ENCODE data around the gene COPS8. TPM values are rescaled to one million over a fixed set of nuclear protein-coding genes. Genes with fewer than 3 reads are reported as not detected.

COPS8 gene
- total and polyA plus RNA-seq, 2 experiments from 2014 or later, result 120 to 130 TPM

DNA sequence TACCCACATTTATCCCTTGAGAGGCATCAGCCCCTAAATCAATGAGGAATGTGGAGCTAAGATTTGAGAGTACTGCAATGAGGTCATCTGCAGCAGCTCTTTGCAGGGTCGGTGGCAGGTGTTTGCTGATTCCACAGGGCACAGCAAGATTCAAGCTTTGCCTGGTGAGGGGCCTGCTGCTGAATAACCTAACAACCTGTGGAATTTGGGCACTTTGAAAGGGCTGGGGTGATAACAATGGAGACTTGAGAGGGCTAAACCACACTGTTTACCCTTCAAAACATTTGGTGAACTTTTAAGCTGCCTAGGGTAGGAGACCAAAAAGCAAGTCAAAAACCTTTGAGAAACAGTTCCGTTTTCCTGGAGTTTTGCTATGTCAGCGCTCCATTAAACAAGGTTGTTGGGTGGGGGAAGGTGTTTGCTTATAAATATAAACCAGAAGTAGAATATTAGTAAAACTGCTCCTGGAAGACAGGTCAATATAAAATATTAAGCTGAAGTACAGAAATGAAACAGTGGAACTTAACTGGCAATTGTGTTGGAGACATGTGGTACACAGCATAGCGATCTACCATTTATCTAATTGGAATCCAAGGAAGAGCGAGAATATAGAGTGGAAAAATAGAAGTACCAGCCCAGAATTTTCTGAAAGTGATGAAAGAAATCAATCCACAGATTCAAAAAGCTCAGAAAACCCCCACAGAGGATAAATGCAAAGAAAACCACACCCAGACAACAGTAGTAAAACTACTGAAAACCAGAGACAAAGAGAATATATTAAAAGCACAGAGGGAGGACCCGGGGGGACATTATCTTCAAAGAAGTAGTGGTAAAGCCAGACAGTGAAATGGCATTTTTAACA is 15.7 kb downstream of the COPS8 start:
- H3K4me1 Mint-ChIP-seq, result peaks cover 18% of the 10 kb centered on the region
- H3K27me3 Mint-ChIP-seq (ENCODE audit: insufficient read depth, low read depth, poor library complexity), result peaks cover 4% of the 10 kb centered on the region
- H3K27ac ChIP-seq (ENCODE audit: low read depth), result no peak overlapping the region
- no peak overlapping the region for H2AFZ ChIP-seq
- H3K27ac Mint-ChIP-seq, result peak overlapping the region; percentile 73
- H3K4me1 ChIP-seq (ENCODE audit: insufficient read depth), result no peaks in the 10 kb centered on the region
- TF ChIP-seq, protein P1, sequence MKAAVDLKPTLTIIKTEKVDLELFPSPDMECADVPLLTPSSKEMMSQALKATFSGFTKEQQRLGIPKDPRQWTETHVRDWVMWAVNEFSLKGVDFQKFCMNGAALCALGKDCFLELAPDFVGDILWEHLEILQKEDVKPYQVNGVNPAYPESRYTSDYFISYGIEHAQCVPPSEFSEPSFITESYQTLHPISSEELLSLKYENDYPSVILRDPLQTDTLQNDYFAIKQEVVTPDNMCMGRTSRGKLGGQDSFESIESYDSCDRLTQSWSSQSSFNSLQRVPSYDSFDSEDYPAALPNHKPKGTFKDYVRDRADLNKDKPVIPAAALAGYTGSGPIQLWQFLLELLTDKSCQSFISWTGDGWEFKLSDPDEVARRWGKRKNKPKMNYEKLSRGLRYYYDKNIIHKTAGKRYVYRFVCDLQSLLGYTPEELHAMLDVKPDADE (IDR thresholded peaks at IDR 0.05), result no peak
- no peak for TF ChIP-seq JUNB (IDR thresholded peaks at IDR 0.05; ENCODE audit: unreplicated experiment)
- TF ChIP-seq, protein P2, sequence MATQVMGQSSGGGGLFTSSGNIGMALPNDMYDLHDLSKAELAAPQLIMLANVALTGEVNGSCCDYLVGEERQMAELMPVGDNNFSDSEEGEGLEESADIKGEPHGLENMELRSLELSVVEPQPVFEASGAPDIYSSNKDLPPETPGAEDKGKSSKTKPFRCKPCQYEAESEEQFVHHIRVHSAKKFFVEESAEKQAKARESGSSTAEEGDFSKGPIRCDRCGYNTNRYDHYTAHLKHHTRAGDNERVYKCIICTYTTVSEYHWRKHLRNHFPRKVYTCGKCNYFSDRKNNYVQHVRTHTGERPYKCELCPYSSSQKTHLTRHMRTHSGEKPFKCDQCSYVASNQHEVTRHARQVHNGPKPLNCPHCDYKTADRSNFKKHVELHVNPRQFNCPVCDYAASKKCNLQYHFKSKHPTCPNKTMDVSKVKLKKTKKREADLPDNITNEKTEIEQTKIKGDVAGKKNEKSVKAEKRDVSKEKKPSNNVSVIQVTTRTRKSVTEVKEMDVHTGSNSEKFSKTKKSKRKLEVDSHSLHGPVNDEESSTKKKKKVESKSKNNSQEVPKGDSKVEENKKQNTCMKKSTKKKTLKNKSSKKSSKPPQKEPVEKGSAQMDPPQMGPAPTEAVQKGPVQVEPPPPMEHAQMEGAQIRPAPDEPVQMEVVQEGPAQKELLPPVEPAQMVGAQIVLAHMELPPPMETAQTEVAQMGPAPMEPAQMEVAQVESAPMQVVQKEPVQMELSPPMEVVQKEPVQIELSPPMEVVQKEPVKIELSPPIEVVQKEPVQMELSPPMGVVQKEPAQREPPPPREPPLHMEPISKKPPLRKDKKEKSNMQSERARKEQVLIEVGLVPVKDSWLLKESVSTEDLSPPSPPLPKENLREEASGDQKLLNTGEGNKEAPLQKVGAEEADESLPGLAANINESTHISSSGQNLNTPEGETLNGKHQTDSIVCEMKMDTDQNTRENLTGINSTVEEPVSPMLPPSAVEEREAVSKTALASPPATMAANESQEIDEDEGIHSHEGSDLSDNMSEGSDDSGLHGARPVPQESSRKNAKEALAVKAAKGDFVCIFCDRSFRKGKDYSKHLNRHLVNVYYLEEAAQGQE (IDR thresholded peaks at IDR 0.05; ENCODE audit: unreplicated experiment), result no peak
- no peak for TF ChIP-seq CREB1 (CRISPR knock-in tag; IDR thresholded peaks at IDR 0.05; ENCODE audit: low read depth)
- TF ChIP-seq NANOG (IDR thresholded peaks at IDR 0.05; ENCODE audit: borderline replicate concordance), result no peak
- peaks cover 36% of the 10 kb centered on the region for H3K36me3 Mint-ChIP-seq (ENCODE audit: low read depth)
- H3K9me2 ChIP-seq (ENCODE audit: insufficient read depth), result no peaks in the 10 kb centered on the region
- no peaks in the 10 kb centered on the region for H3K79me2 ChIP-seq (replicated peaks; ENCODE audit: insufficient read depth)
- H3K36me3 ChIP-seq (ENCODE audit: insufficient read depth), result peaks cover 23% of the 10 kb centered on the region
- no peak overlapping the region for H3K4me3 Mint-ChIP-seq
- peak; percentile 96 for ATAC-seq
- no peak overlapping the region for H3K4me3 ChIP-seq
- DNase-seq (ENCODE audit: low spot score), result peak; percentile 54
- no peaks in the 10 kb centered on the region for H3K9me3 Mint-ChIP-seq
- H3K4me2 ChIP-seq, result no peak overlapping the region
- no peaks in the 10 kb centered on the region for H4K20me1 ChIP-seq (replicated peaks; ENCODE audit: insufficient read depth)
- H3F3A ChIP-seq (replicated peaks; ENCODE audit: low read depth), result no peaks in the 10 kb centered on the region
- H3K27me3 ChIP-seq (ENCODE audit: insufficient read depth), result no peaks in the 10 kb centered on the region

DNA sequence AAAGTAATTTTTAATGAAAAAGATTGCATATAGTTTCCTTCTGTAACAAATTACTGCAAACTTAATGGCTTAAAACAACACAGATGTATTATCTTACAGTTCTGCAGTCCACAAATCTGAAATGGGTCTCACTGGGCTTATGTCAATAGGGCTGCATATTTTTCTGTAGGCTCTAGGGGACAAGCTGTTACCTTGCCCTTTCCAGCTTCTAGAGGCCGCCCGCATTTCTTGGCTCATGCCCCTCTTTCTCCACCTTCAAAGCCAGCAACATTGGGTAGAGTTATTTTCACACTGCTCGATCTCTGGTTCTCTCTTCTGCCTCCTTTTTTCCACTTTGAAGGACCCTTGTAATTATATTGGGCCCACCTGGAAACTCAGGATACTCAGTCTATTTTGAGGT is 16.7 kb downstream of the COPS8 start:
- Mint-ChIP-seq H3K36me3 (ENCODE audit: low read depth) (peaks cover 27% of the 10 kb centered on the region; the same call in 2 of the 3 replicates), H3K4me1 (peaks cover 18% of the 10 kb centered on the region), H3K9me3 (no peaks in the 10 kb centered on the region), H3K27ac (no peak overlapping the region), H3K4me3 (no peak overlapping the region), H3K27me3 (ENCODE audit: insufficient read depth, low read depth, poor library complexity) (peaks cover 4% of the 10 kb centered on the region)
- Histone ChIP-seq H3K27me3 (ENCODE audit: insufficient read depth) (no peaks in the 10 kb centered on the region), H3K4me1 (ENCODE audit: insufficient read depth) (no peaks in the 10 kb centered on the region), H2AFZ (no peak overlapping the region), H3K9me2 (ENCODE audit: insufficient read depth) (no peaks in the 10 kb centered on the region), H3K79me2 (replicated peaks; ENCODE audit: insufficient read depth) (no peaks in the 10 kb centered on the region), H3K36me3 (ENCODE audit: insufficient read depth) (peaks cover 12% of the 10 kb centered on the region), H3K4me2 (no peak overlapping the region), H4K20me1 (replicated peaks; ENCODE audit: insufficient read depth) (no peaks in the 10 kb centered on the region), H3F3A (replicated peaks; ENCODE audit: low read depth) (no peaks in the 10 kb centered on the region), H3K4me3 (no peak overlapping the region), H3K27ac (ENCODE audit: low read depth) (no peak overlapping the region)
- no peak for DNase-seq (ENCODE audit: low spot score)
- no peak for ATAC-seq
- TF ChIP-seq STAT1 (IDR thresholded peaks at IDR 0.05; ENCODE audit: unreplicated experiment) (no peak), CREB1 (CRISPR knock-in tag; IDR thresholded peaks at IDR 0.05; ENCODE audit: low read depth) (no peak)
- TF ChIP-seq, protein P3, sequence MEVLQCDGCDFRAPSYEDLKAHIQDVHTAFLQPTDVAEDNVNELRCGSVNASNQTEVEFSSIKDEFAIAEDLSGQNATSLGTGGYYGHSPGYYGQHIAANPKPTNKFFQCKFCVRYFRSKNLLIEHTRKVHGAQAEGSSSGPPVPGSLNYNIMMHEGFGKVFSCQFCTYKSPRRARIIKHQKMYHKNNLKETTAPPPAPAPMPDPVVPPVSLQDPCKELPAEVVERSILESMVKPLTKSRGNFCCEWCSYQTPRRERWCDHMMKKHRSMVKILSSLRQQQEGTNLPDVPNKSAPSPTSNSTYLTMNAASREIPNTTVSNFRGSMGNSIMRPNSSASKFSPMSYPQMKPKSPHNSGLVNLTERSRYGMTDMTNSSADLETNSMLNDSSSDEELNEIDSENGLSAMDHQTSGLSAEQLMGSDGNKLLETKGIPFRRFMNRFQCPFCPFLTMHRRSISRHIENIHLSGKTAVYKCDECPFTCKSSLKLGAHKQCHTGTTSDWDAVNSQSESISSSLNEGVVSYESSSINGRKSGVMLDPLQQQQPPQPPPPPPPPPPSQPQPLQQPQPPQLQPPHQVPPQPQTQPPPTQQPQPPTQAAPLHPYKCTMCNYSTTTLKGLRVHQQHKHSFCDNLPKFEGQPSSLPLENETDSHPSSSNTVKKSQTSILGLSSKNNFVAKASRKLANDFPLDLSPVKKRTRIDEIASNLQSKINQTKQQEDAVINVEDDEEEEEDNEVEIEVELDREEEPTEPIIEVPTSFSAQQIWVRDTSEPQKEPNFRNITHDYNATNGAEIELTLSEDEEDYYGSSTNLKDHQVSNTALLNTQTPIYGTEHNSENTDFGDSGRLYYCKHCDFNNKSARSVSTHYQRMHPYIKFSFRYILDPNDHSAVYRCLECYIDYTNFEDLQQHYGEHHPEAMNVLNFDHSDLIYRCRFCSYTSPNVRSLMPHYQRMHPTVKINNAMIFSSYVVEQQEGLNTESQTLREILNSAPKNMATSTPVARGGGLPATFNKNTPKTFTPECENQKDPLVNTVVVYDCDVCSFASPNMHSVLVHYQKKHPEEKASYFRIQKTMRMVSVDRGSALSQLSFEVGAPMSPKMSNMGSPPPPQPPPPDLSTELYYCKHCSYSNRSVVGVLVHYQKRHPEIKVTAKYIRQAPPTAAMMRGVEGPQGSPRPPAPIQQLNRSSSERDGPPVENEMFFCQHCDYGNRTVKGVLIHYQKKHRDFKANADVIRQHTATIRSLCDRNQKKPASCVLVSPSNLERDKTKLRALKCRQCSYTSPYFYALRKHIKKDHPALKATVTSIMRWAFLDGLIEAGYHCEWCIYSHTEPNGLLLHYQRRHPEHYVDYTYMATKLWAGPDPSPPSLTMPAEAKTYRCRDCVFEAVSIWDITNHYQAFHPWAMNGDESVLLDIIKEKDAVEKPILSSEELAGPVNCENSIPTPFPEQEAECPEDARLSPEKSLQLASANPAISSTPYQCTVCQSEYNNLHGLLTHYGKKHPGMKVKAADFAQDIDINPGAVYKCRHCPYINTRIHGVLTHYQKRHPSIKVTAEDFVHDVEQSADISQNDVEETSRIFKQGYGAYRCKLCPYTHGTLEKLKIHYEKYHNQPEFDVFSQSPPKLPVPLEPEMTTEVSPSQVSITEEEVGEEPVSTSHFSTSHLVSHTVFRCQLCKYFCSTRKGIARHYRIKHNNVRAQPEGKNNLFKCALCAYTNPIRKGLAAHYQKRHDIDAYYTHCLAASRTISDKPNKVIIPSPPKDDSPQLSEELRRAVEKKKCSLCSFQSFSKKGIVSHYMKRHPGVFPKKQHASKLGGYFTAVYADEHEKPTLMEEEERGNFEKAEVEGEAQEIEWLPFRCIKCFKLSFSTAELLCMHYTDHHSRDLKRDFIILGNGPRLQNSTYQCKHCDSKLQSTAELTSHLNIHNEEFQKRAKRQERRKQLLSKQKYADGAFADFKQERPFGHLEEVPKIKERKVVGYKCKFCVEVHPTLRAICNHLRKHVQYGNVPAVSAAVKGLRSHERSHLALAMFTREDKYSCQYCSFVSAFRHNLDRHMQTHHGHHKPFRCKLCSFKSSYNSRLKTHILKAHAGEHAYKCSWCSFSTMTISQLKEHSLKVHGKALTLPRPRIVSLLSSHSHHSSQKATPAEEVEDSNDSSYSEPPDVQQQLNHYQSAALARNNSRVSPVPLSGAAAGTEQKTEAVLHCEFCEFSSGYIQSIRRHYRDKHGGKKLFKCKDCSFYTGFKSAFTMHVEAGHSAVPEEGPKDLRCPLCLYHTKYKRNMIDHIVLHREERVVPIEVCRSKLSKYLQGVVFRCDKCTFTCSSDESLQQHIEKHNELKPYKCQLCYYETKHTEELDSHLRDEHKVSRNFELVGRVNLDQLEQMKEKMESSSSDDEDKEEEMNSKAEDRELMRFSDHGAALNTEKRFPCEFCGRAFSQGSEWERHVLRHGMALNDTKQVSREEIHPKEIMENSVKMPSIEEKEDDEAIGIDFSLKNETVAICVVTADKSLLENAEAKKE (CRISPR knock-in tag; IDR thresholded peaks at IDR 0.05), result no peak
- TF ChIP-seq, protein P4, sequence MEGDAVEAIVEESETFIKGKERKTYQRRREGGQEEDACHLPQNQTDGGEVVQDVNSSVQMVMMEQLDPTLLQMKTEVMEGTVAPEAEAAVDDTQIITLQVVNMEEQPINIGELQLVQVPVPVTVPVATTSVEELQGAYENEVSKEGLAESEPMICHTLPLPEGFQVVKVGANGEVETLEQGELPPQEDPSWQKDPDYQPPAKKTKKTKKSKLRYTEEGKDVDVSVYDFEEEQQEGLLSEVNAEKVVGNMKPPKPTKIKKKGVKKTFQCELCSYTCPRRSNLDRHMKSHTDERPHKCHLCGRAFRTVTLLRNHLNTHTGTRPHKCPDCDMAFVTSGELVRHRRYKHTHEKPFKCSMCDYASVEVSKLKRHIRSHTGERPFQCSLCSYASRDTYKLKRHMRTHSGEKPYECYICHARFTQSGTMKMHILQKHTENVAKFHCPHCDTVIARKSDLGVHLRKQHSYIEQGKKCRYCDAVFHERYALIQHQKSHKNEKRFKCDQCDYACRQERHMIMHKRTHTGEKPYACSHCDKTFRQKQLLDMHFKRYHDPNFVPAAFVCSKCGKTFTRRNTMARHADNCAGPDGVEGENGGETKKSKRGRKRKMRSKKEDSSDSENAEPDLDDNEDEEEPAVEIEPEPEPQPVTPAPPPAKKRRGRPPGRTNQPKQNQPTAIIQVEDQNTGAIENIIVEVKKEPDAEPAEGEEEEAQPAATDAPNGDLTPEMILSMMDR (conservative IDR thresholded peaks at IDR 0.05; ENCODE audit: low read depth in 2 of 2), result no peak

Measured in GM23338 (cell line).